IPS DF 6.9 (cell line): Measurements from ENCODE around the gene ANKRD28.

Experiments used
- DNase-seq: peaks from one replicate; pipeline ENCODE4 v3.0.0-alpha.2; 2013; ENCODE audit warnings: low read depth, low spot score
- H3K27ac ChIP-seq: one replicate; pipeline ENCODE4 v1.5.1; 2013; ENCODE audit warnings: low read length, control low read depth
- H3K27me3 ChIP-seq: 2 replicates; pipeline ENCODE4 v1.6.1; 2013; ENCODE audit warnings: mild to moderate bottlenecking, low read length; ENCODE audit not compliant: control insufficient read depth, insufficient read depth
- H3K36me3 ChIP-seq: 2 replicates; pipeline ENCODE4 v1.6.1; 2013; ENCODE audit warnings: low read length; ENCODE audit not compliant: control insufficient read depth, insufficient read depth
- H3K4me1 ChIP-seq: 2 replicates; pipeline ENCODE4 v1.6.1; 2013; ENCODE audit warnings: low read length; ENCODE audit not compliant: control insufficient read depth, insufficient read depth
- H3K4me3 ChIP-seq: 2 replicates; pipeline ENCODE4 v1.5.1; 2013; ENCODE audit warnings: mild to moderate bottlenecking, low read length
- H3K9me3 ChIP-seq: 2 replicates; pipeline ENCODE4 v1.6.1; 2013; ENCODE audit warnings: low read length, inconsistent platforms; ENCODE audit not compliant: control insufficient read depth, insufficient read depth
- WGBS: extraction: QIAGEN DNeasy Blood & Tissue Kit; methylation state at CpG from one replicate; pipeline ENCODE4 v1.1.7; 2013; ENCODE audit warnings: mixed read lengths, missing lambda C conversion rate; ENCODE audit not compliant: insufficient read length, insufficient coverage; 5-methylcytosine and 5-hydroxymethylcytosine counted together

ANKRD28 gene

DNA sequence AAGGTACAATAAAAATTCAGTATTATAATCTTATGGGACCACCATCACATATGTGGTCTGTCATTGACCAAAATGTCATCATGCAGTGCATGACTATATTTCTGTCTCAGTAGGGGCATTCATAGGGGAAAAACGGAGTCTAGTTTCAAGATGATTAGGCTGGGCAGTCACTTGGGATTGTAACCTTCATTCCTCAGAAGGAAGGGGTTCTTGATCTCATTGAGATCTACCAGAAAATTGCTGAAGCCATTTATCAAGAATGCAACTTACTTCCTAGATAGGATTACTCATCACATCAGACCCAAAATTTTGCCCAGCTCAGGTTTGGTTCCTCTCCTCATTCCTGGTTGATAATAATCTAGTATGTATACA, 158.9 kb downstream of the ANKRD28 start:
- Histone ChIP-seq H3K27ac (no peak overlapping the region), H3K9me3 (no peaks in the 10 kb centered on the region), H3K4me3 (no peak overlapping the region), H3K4me1 (peaks cover 2% of the 10 kb centered on the region), H3K36me3 (no peaks in the 10 kb centered on the region), H3K27me3 (no peaks in the 10 kb centered on the region)
- WGBS = no CpG with 5 or more reads among the region's 1 CpG
- DNase-seq = no peak

DNA sequence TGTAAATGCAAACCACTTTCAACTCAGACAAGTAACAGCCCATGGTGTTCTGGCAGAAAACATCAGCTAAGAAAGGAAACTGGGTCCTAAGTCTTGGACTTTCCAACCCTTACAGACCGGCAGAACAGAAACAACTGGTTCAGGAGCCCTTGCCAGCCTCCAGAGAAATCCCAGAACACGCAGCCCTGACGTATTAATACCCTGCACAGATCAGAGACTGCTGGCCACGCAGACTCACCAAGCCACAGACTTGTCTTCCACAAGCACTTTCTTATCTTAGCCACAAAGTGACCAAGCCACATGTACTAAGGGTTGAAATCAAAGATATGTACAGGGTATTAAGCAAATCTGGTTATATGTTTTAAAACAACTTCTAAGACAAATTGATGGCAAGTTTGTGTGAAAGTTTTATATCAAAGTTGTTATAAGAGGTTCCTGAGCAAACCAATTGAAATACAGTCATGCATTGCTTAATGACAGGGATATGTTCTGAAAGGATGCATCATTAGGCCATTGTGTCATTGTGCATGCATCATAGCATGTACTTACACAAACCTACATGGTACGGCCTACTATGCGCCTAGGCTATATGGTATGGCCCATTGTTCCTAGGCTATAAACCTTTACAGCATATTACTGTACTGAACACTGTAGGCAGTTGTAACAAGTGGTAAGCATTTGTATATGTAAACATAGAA, 159.4 kb downstream of the ANKRD28 start:
- Histone ChIP-seq H3K36me3 (no peaks in the 10 kb centered on the region), H3K9me3 (no peaks in the 10 kb centered on the region), H3K4me1 (peaks cover 3% of the 10 kb centered on the region), H3K27me3 (no peaks in the 10 kb centered on the region), H3K27ac (no peak overlapping the region), H3K4me3 (no peak overlapping the region)
- no peak for DNase-seq
- no CpG with 5 or more reads among the region's 6 CpGs for WGBS

DNA sequence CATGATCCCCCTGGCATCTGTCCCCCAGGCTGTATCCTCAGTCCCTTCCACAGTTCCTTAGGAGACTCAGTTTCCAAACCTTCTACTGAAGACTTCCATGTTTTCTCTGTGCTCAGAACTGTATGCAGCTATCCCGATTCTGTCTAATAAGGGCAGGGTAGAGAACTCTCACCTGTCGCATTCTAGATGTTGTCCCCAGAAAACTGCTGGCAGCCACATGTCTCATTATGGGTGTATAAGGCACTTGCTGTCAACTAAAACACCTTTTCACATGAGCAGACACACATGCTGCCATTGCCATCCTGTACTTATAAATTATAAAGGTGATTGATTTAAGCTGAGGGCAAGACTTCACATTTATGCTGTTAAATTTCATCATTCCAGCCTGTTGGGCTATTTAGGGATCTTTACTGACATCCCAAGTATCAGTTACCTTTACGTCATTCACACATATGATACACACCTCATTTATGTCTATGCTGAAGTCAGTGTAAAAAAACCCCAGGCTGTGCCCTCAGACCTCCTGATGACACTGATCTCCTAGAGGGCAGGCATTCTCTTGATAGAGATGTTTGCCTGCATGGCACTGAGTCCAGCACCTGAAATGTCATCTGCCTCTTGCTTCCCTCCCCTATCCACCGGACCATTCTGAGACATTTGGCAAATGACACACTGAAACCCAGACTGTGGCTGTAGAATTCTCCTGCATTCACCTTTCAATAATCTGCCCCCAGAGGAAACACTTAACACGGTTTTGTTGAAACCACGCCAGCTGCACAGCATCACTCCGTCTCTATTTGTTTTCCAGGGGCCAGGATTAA, 160.4 kb downstream of the ANKRD28 start:
- Histone ChIP-seq H3K27me3 (no peaks in the 10 kb centered on the region), H3K36me3 (no peaks in the 10 kb centered on the region), H3K9me3 (no peaks in the 10 kb centered on the region), H3K4me1 (peaks cover 6% of the 10 kb centered on the region), H3K4me3 (no peak overlapping the region), H3K27ac (no peak overlapping the region)
- WGBS = no CpG with 5 or more reads among the region's 7 CpGs
- no peak for DNase-seq

DNA sequence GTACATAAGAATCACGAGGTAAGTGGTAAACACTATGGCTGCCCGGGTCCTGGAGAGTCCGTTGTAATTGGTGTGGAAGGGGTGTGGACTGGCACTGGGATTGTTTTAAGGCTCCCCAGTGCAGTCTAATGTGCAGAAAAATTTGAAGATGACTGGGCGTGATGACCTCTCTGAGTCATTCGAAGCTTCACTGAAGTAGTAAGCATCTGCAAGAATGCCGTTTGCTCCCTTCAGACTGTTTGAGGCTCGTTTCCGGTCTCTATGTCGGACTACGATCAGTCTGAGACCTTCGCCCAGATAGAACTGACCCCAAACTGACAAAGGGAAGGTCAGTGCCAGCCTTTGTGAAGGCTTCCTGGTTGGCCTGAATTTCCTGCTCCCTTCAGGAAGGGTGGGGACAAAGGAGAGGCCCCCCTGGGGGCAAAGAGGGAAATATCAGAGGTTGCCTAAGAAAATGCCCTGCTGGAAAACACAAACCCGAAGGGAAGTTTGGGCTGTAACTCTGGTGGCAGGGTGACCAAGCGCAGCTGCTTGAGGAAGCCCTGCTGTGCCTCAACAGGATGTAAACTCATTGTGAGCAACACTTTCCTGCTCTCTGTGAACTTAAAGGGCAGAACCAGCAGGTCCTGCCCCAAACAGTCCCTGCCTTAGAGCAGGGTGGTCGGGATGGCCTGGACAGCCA, 161.6 kb downstream of the ANKRD28 start:
- no peak for DNase-seq
- H3K4me1 ChIP-seq = peaks cover 9% of the 10 kb centered on the region
- WGBS = no CpG with 5 or more reads among the region's 14 CpGs
- H3K4me3 ChIP-seq = no peak overlapping the region
- no peaks in the 10 kb centered on the region for H3K36me3 ChIP-seq
- H3K27ac ChIP-seq = no peak overlapping the region
- H3K9me3 ChIP-seq = no peaks in the 10 kb centered on the region
- H3K27me3 ChIP-seq = no peaks in the 10 kb centered on the region

DNA sequence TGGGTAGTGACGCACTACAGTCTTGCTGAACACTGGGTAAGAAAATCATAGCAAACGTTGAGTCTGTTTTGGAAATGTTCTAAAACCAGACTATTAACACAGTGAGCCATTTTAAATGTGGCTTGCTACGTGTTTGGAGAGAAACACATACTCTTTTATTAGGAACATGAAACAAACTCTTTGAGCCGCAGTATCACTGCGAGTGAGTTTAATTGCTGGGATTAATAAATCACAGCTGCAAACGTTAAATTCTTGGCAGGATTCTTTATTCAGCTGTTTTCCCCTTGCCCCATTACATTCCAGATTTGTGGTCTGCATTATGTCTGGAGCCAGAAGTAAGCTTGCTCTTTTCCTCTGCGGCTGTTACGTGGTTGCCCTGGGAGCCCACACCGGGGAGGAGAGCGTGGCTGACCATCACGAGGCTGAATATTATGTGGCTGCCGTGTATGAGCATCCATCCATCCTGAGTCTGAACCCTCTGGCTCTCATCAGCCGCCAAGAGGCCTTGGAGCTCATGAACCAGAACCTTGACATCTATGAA, 162.6 kb downstream of the ANKRD28 start:
- Histone ChIP-seq H3K4me3 (no peak overlapping the region), H3K27me3 (no peaks in the 10 kb centered on the region), H3K36me3 (no peaks in the 10 kb centered on the region), H3K4me1 (peaks cover 9% of the 10 kb centered on the region), H3K9me3 (no peaks in the 10 kb centered on the region), H3K27ac (no peak overlapping the region)
- no peak for DNase-seq
- WGBS = no CpG with 5 or more reads among the region's 13 CpGs

DNA sequence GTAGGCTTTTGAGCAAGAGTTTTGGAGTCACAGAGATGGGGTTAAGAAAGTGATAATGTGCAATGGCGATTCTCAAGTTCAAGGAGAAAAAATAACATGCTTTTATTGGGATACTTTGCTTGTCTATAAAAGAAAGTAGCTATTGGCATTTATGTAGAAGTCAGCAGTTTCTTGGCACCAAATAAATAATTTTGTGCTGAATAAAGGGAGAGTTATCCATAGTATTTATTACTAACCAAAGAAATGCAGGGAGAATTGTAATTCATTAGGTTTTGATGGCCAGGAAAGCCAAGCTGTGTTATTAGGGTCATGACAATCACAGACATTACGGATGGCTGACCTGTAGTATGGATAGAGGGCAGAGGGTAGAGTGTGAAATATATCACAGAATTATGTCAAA, 163.1 kb downstream of the ANKRD28 start:
- Histone ChIP-seq H3K9me3 (no peaks in the 10 kb centered on the region), H3K27me3 (no peaks in the 10 kb centered on the region), H3K27ac (no peak overlapping the region), H3K4me3 (no peak overlapping the region), H3K36me3 (no peaks in the 10 kb centered on the region), H3K4me1 (peaks cover 9% of the 10 kb centered on the region)
- no peak for DNase-seq
- WGBS = no CpG with 5 or more reads among the region's 2 CpGs

DNA sequence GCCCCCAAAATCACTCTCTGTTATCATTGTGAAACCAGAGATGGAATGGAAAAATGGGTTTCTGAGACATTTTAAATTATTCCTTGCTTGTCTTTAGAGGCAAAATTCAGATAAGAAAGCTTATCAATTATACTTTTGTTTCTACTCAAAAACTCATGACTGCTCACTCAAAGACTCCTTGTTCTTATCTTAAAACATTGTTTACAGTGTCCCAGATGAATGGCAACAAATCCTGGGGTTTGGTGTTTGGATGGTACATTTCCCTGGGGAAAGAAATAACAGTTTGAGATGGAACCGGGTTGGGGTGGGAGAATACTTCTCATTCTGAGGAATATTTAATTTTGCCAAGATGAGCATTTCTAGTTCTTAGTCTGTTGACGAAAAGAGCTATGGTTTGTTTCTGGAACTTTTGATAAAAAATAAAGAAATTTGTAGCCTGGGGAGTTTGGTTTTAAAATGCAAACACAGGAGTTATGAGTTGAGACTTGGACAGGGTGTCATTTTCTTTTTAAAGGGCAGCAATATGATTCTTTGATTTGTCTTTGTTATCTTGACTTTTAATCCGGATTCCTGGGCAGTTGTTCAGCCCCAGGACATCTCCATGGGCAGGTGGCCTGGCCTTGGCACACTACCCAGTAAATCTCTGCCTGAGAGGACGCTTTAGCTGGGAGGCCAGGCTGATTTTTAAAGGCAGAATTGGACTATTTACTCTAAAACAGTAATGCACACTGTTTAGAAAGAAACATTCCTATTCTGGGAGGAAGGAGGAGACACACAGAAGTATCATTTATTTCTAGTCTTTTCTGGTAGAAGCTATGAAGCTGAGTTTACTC, 163.8 kb downstream of the ANKRD28 start:
- no CpG with 5 or more reads among the region's 4 CpGs for WGBS
- no peaks in the 10 kb centered on the region for H3K36me3 ChIP-seq
- H3K4me1 ChIP-seq = peaks cover 9% of the 10 kb centered on the region
- no peaks in the 10 kb centered on the region for H3K9me3 ChIP-seq
- no peak for DNase-seq
- H3K4me3 ChIP-seq = no peak overlapping the region
- no peaks in the 10 kb centered on the region for H3K27me3 ChIP-seq
- H3K27ac ChIP-seq = no peak overlapping the region

DNA sequence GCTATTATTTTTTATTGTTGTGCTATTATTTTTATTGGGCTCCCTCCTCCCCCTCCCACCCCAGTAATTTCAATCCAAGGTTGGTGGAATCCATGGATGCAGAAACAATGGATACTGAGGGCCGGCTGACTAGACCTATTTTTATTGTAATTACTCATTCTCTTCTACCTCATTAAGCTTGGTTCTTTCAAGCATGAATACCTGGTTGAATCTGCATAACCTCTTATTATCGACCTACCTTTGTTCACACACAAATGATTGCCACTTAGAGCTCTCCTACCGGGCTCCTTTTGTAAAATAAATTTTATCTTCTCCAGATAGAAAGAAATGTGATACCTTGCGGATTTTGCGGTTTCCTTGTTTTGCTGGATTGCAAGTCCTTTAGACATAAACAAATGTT, 164.6 kb downstream of the ANKRD28 start:
- Histone ChIP-seq H3K4me1 (peaks cover 9% of the 10 kb centered on the region), H3K4me3 (no peak overlapping the region), H3K9me3 (no peaks in the 10 kb centered on the region), H3K27me3 (no peaks in the 10 kb centered on the region), H3K36me3 (no peaks in the 10 kb centered on the region), H3K27ac (no peak overlapping the region)
- WGBS = no CpG with 5 or more reads among the region's 5 CpGs
- no peak for DNase-seq

DNA sequence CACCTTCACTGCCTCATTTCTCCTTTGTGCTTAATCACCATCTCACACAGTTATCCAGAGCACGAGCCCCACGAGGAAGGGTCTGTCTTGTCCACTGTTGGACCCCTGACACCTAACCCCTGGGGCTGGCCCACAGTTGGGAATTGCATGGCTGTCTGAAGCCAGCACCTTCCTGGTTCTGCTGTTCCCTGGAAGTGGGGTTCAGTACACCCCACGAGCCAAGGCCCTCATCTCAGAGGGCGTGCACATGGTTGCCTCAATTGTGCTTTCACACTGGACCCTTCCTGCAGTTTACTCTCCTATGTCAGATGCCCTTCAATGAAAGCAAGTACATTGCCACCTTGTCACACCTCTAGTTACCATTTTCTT, 165.6 kb downstream of the ANKRD28 start:
- no CpG with 5 or more reads among the region's 4 CpGs for WGBS
- no peak for DNase-seq
- Histone ChIP-seq H3K9me3 (no peaks in the 10 kb centered on the region), H3K4me3 (no peak overlapping the region), H3K27me3 (no peaks in the 10 kb centered on the region), H3K36me3 (no peaks in the 10 kb centered on the region), H3K27ac (no peak overlapping the region), H3K4me1 (peaks cover 9% of the 10 kb centered on the region)
